Mammary epithelial cell (primary cell): ENCODE measurements around the gene UGT1A7.

Experiments used
- EZH2 ChIP-seq: IDR thresholded peaks from 2 replicates; pipeline ENCODE4 v1.6.1; 2012; ENCODE audit warnings: low read length, inconsistent platforms, borderline replicate concordance
- TF ChIP-seq, protein P1 (sequence below), 2 donors: IDR thresholded peaks in 1 of 2; conservative IDR thresholded peaks in 1 of 2; 2 replicates each; pipeline ENCODE4 v1.5.1; 2011 to 2012; ENCODE audit warnings: inconsistent platforms in 2 of 2, low read length in 2 of 2, mild to moderate bottlenecking in 2 of 2, control low read depth in 1 of 2, low read depth in 1 of 2; ENCODE audit not compliant: insufficient read depth in 1 of 2; ENCODE audit errors: extremely low read depth in 1 of 2

DNA sequence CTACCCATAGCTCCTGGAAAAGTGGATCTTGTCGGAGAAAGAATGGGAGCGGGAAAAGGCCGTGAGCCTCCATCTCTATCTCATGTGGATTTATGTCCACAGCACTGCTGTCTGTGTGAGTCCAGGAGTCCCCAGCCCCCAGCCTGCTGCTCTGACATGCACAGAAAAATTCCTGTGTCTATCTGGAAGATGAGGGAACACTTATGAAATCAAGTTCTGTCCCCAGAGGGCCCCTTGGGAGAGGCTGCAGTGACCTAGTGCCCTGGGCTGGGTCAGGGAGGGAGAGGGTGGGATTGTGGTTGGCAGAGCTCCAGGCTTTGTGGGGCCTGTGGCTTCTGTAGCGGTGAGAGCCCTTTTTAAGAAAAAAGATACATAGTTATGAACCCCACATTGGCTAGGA lies 135.1 kb downstream of the UGT1A7 start:
- TF ChIP-seq, protein P1, sequence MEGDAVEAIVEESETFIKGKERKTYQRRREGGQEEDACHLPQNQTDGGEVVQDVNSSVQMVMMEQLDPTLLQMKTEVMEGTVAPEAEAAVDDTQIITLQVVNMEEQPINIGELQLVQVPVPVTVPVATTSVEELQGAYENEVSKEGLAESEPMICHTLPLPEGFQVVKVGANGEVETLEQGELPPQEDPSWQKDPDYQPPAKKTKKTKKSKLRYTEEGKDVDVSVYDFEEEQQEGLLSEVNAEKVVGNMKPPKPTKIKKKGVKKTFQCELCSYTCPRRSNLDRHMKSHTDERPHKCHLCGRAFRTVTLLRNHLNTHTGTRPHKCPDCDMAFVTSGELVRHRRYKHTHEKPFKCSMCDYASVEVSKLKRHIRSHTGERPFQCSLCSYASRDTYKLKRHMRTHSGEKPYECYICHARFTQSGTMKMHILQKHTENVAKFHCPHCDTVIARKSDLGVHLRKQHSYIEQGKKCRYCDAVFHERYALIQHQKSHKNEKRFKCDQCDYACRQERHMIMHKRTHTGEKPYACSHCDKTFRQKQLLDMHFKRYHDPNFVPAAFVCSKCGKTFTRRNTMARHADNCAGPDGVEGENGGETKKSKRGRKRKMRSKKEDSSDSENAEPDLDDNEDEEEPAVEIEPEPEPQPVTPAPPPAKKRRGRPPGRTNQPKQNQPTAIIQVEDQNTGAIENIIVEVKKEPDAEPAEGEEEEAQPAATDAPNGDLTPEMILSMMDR (conservative IDR thresholded peaks at IDR 0.05 in 1 of 2, IDR thresholded peaks at IDR 0.05 in 1 of 2; ENCODE audit: extremely low read depth in 1 of 2, insufficient read depth in 1 of 2, low read depth in 1 of 2, low read length in 2 of 2): no peak
- TF ChIP-seq EZH2: no peak
